ENCODE measurements around the gene RIMBP2.

RIMBP2 gene

DNA sequence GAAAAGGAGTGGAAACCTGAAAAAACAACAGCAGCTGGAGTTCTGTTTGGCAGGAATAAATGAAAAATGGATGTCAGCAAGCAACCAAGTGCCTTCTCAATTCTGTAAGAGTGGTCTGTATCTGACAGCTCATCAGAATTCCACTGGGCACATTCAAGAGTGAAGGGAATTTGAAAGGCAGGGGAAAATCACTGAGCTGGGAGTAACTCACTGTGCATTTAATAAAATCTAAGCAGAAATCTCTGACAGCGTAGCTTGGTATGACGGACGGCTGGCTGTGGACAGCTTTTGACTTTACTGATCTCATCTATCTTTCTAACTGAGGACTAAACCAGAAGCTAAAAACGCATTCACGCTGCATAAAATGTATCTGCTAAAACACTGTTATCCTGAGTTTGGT lies 153.4 kb downstream of the RIMBP2 start:
- DNase-seq = no peak

DNA sequence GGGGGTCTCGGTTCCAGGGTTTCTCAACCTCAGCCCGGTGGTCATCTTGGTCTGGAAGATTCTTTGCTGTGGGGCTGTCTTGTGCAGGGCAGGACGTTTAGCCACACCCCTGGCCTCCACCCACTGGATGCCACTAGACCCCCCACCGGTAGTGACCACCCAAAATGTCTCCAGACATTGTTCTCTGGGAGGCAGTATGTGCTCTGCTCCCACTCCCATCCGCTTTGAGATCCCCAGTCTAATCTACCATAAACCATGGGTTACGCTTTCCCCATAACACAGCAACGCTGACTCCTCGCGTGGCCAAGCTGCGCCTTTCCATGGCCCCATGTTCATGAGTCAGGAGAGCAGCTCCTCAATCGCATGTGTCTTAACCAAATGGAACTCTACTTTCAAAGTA lies 155.8 kb downstream of the RIMBP2 start:
- DNase-seq = no peak

DNA sequence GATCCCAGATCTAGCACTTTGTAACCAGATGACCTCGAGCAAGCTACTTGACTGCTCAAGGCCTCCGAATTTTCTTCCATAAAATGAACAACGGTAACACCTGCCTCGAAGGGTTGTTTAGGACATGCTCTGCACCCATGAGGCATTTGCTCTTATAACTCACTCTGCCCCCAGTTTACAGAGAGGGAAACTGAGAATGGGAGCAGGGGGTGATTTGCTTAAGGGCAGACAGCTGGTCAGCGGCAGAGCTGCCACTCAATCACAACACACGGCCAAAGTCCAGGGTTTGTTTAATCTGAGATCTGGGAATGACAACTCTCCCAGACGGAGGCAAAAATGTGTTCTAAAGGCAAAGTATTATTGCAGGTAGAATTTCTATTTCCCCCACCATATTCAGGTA lies 156.3 kb downstream of the RIMBP2 start:
- DNase-seq = no peak

DNA sequence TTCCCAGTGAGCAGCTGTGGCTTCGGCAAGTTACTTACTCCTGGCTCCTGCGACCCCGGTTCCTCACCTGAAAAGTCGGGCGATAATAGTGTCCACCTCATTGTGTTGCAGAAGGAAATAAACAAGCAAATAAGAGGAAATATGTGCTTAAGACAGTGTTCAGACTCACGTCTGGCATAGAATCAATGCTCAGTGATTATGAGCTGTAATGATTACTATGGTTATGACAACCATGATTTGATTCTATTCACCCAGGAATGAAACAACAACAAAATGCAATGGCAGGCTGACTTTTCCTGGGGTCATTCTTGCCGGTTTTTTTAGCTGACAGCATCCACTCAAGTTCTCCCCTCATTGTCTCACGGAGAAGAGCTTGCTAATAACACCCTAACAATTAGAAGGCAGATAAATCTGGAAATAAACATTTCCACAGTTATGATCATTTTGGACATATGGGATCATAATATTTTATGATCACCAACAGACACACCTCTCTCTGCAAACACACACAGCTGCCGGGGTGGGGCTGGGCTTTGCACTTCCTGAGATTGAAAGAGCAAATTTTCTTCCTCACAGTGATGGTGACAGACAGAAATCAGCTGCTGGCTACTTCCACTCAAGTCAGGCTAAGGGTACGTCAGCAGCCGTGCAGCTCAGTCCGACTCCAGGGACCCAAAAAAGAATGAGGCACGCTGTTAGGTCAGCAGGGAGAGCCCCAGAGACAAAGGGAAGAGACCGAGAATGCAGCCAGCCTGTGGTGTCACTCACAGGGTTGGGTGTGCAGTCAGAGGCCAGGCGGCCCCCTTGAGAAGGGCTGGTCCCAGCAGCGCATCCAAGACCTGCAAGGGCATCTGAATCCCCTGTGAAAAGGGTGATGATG lies 158.0 kb downstream of the RIMBP2 start:
- DNase-seq = no peak

DNA sequence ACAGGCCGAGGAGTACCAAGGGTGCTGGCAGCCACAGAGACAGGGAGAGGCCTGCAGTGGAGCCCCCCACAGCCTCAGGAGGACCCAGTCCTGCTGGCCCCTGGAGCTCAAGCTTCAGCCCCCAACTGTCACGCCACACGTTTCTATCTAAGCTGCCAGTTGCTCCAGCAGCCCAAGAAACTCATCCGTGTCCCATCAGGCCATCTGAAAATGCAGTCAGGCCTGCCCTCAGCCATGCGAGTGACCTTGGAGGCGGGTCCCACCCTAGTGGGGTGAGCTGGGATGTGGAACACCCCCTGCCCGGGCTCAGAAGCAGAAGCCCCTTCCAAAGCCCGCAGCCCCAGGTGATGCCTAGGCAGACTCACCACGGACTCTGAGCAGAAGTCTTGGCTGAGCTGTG lies 158.9 kb downstream of the RIMBP2 start:
- DNase-seq = no peak

DNA sequence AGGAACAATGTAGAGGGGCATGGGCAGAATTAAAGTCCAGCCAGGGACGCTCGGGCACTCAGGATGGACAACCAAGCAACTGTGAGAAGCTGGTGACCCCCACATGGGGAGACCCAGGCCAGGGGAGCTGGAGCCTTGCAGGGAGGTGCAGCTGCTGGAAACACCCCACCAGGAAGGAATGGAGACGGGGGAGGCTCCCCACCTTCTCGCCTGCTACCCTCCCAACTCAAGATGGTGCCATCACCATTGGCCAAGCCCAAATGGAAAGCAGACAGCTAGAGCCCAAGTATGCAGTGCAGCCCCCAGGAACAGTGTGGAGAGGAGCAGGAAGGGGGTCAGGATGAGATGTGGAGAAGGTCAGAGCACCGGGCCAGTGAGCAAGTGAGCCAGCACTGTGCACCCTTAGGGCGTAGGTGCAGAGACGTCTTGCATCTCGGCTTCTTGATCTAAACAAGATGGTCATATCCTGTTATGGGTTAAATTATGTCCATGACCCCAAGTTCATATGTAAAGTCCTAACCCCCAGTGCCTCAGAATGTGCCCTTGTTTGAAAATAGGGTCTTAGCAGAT lies 159.5 kb downstream of the RIMBP2 start:
- no peak for DNase-seq

DNA sequence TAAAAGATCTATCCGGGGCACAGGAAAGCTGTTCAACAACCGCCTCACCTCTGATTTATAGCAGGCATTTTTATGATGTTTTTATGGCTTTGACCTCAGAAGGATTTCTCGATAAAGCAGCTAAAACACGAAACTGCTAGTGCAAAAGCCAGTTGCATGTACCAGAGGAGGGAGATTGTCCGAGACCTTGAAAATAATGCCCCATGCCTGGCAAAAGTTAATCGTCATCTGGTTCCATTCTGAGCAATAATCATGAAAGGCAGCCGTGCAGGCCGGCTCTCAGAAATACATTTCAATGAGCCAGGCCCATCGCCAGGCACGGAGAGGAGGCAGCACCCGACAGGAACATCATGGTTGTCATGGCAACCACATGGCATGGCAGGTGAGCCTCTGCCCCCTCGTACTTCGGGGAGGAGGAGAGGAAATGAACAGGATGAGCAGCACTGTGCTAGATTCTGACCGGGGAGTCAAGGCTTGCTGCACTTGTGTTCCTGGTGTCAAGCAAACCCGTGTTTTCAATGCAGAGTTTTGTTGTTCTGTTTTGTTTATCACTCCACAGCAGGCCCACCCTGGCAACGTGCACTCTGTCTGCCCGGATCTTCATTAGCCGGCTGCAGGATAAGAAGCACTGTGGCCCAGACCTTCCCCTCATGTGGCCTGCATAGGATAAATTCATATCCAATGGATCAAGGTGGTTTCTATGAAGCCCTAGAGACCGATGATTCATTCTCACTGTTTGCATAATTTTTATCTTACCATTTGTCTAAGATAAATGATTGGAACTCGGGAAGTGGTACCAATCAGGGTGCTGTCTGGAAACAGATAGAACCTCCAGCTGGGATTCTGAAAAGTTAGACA lies 160.2 kb downstream of the RIMBP2 start:
- no peak for DNase-seq

DNA sequence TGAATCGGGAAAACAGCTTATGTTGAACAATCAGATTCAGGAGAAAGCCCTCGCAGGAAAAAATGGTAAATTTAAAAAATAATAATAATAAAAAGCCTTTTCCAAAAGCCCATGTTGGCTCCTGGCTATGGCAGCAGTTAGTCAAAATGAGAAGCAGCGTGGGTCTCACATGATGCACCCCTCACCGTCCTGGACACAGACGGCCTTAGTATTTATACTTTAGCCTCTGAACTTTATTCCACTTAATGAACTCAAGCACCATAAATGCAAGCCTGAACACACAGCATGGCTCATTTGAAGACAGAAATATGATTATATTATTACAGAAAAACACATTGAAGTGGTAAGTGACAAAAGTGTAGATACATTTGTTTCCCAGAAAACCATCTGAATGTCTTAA lies 160.9 kb downstream of the RIMBP2 start:
- DNase-seq = no peak

DNA sequence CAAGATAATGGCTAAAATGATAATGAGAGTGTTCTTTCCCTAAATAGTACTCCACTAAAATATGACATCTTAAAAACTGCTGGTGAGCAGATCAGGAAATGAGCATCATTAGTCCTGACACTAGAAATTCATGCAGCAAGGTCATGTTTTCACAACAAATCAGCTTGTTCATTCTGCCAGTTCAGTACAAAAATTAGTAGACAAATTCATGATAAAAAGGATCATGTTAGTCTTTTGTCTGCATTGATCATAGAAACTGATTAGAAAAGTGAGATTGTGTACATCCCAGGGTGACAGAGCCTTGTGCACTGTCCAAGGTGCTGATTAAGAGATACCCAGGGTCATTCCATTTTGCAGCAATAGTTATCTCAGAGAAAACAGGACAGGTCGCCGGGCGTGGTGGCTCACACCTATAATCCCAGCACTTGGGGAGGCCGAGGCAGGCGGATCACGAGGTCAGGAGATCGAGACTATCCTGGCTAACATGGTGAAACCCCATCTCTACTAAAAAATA lies 163.6 kb downstream of the RIMBP2 start:
- DNase-seq = no peak

DNA sequence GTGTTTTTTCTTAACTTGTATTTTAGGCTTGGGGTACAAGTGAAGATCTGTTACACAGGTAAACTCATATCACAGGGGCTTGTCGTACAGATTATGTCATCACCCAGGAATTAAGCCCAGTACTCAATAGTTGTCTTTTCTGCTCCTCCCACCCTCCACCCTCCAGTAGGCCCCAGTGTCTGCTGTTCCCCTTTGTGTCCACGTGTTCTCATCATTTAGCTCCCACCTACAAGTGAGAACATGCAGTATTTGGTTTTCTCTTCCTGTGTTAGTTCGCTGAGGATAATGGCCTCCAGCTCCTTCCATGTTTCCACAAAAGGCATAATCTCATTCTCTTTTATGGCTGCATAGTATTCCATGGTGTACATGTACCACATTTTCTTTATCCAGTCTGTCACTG lies 166.7 kb downstream of the RIMBP2 start:
- no peak for DNase-seq

DNA sequence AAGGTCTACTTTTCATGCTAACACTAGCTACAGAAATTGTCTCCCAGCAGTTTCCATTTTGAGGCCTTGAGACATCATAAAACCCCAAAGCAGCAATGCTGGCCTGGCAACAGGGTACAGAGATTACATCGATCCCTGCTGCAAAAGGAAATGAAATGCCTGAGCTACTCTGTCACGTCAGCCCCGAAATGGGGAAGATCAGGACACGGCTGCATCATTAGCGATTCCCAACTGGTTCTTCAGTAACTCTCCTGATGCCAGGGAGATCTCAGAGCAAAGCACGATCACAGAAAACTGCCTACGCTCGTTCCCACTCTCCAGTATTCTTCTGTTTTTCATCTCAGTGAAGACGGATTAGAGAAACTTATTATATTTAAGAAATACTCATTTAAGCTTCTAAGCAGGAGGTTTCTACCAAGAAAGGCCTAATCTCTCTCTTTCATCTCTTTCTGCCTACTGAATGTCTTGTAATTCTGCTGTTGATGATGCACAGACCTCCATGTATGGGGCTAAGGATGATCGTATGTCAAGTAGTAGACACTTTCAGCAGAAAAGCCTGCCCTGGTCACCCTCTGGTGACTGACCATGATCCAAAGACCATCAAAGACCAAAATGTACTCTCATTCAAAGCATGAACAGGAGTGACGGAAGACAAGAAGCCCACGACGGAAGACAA lies 168.5 kb downstream of the RIMBP2 start:
- DNase-seq = no peak

DNA sequence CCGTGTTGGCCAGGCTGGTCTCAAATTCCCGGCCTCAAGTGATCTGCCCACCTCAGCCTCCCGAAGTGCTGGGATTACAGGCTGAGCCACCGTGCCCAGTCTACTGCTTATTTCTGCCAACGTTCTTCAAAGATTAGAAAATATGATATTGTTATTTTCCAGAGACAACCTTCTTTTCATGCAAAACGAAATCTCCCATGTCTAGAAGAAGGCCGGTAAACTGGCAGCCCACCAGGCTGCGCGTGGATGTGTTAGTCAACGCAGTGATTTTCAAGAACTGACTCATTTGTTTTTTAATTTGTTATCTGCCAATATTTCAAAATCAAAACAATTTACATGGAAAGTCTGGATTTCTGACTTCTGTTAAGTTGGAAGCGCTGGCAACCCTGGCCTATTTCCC lies 169.6 kb downstream of the RIMBP2 start:
- no peak for DNase-seq

DNA sequence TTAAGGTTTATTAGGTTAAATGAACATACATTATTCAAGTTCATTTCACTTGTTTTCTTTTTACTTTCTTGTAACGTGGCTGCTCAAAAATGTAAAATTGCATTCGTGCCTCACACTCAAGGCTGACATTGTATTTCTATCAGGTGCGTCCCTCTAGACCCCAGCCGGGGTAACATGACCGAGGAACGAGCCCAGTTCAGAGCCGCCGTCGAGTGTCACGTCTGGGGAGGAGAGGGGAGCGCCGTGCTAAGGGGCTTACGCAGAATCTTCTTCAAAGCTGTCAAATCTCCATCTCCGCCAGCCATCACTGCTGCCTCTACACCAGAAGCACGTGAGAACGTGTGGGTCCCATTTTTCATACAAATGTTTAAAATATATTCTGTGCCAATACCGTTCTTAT lies 170.6 kb downstream of the RIMBP2 start:
- no peak for DNase-seq

DNA sequence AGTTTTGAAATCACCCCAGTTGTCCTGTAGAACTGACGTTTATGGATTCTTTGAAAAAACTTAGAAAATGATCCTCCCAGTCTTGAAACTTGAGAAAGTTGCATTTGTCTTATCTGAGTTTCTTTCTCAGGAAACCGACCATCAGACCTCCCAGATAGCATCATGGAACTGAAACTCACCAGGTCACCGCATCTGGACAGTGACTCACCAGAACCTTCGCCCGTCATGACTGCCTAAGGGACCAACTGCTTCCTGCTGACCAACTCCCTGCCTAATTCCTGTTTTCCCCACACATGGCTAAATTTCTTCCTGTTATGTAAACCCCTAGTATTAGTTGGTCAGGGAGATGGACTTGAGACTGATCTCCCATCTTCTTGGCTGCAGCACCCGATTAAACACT lies 175.7 kb downstream of the RIMBP2 start:
- DNase-seq = no peak

DNA sequence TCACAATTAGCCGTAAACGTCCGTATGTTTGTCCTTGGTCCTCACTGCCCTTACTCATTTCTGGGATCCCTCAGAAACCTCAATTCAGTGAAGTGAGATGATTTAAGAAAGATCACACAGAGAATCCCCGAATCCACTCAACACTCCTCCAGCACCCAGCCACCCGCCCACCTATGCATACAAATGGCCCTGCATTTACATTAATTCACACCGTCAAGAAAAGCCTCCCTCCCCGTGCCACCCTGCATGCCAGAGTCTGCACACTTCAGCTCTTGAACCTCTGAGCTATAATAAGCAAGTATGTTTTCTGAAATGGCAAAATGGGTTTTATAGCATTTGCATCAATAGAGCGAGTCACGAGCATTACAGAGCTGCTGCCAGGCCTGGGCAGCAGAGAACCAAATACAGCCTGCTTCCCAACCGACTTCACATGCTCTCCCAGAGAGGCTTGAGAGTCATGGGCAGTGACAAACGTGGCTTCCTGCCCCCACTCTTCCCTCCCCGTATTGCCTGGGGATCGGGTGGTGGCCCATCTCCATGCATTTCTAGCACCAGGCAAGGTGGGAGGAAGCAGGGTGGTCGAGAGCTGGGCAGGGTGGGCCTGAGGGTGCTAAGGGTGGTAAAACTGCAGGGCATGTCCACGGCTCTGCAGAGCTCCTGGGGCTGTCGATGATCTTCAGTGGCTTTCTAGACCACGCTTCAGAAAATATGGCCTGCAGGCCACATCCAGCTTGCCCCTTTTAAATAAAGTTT lies 177.6 kb downstream of the RIMBP2 start:
- no peak for DNase-seq

DNA sequence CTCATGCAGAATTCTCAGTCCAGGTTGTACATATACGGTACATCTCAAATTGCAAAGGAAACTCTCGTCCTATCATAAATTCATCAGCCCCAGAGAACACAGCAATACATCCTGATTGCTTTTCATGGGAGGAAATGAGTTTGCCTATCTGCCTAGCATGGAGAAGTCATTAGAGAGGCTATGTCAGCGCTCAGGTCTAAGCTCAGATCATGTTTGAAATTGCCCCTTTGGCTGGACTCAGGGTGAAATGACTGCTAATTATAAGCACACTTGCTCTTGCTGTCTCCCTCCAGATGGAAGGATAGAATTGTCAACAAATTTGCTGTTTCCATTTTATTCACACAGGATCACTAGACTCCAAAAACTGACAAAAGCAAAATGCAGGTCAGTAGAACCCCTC lies 178.4 kb downstream of the RIMBP2 start:
- no peak for DNase-seq

DNA sequence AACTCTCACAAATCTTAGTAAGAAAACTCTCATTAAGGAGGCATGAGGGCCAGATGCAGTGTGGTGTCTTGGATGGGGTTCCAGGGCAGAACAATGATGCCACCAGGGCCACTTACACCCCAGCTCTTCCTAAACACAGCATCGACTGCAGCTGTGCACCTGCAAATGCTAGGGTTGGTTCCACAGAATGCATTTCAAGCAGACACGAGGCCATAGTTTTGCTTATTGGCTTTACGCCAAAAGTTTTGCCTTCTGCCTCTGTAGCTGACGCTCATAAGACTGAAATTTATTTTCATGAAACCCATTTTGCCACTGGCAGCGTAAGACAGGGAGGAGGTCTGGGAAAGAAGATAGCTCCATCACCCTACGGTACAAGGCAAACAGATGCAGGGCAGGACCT lies 179.0 kb downstream of the RIMBP2 start:
- DNase-seq = no peak

DNA sequence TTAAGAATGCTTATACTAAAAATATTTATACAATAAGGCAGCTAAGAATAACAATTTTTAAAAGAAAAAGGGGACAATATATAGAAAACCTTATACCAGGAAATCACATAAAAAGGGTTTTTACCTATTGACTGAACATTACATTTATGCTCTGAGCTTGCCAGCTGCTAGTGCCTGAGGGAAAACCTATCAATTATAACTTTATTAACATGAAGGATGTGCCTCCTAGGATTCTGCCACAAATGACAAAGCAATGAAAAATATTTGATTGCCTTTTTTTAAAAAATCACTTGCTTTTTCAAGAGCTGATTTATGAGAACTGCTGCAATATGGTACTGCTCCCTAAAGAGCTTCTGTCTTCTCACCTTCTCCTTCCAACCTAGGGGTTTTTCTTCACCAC lies 185.7 kb downstream of the RIMBP2 start:
- DNase-seq = no peak

DNA sequence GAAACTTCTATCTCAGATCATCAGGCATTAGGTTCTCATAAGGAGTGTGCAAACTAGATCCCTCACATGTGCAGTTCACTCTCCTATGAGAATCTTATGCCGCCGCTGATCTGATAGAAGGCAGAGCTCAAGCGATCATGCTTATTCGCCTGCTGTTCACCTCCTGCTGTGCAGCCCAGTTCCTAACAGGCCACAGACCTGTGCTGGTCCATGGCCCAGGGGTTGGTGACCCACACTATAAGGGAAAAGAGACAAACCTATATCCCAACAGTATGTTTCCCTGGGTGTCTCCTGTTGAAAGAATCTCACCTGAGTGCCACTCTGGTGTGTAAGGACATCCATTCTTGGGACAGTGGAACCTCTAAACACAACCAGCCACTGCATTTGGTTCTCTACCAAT lies 186.3 kb downstream of the RIMBP2 start:
- DNase-seq = no peak

DNA sequence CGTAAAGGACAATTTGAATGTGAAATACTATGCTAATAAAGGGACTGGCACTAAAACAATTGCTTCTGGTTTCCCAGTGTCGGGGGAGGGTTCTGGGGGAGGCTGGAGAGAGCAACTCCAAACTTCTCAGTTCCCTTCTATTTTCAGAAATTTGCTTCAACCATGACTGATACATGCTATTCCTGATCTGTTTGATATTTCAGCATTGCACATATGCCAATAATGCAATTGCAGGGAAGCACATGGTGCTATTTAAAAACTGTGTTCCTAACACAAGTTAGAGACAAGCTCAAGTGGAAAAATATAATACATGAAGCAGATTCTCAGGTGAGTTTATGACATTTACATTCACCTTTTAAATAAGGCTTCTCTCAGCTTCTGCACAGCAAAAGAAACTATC lies 188.9 kb downstream of the RIMBP2 start:
- DNase-seq = no peak

DNA sequence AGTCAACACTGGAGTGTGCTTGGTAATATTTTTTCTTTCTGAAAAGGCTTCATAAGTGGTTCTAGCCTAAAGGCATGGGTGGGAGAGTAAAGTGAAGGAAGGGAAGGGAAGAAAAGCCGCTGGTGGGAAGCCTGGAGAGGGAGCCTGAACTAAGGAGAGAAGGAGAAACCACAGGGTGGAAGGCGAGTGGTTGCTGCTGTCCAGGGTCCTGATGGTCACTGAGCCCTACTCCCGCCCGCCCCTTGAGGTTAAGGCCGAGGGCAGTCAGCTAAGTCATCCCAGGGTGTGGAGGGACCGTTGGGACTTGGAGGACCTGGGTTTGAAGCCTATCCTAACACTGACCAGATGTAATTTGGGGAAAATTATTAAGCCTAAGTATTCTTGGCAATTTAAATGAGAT lies 189.3 kb downstream of the RIMBP2 start:
- DNase-seq = no peak
